Thoracic aorta (tissue), 2 donors: Measurements from ENCODE around the gene FITM1. TPM values are rescaled to one million over a fixed set of nuclear protein-coding genes. Genes with fewer than 3 reads are reported as not detected.

Source experiments
- ATAC-seq: fragments of 150-250 bp; one replicate; pipeline ENCODE4 v1.8.0; 2017; ENCODE audit warnings: low read depth; ENCODE audit not compliant: insufficient number of reproducible peaks, low FRiP score
- DNase-seq: peaks from one replicate; pipeline ENCODE4 v3.0.0-alpha.2; 2020; ENCODE audit warnings: low spot score
- H3K27ac ChIP-seq, 2 donors: fragments of 200-600 bp; sonication (generic); 1 replicate in 1 of 2; 2 replicates in 1 of 2; pipeline ENCODE4 v1.5.1; 2016; ENCODE audit warnings: mild to moderate bottlenecking in 2 of 2, moderate library complexity in 2 of 2
- H3K27me3 ChIP-seq: fragments of 200-600 bp; sonication (generic); replicated peaks from 2 replicates; pipeline ENCODE4 v1.6.0; 2016; ENCODE audit warnings: mild to moderate bottlenecking; ENCODE audit not compliant: insufficient read depth
- H3K36me3 ChIP-seq: fragments of 200-600 bp; sonication (generic); one replicate; pipeline ENCODE4 v1.5.1; 2016
- H3K4me1 ChIP-seq, 2 donors: fragments of 200-600 bp; sonication (generic); 1 replicate in 1 of 2; 2 replicates in 1 of 2; pipeline versions ENCODE4 v1.5.1 to v1.6.0; 2016; ENCODE audit warnings: low read depth in 2 of 2, mild to moderate bottlenecking in 1 of 2; ENCODE audit not compliant: control insufficient read depth in 1 of 2
- H3K4me3 ChIP-seq: fragments of 200-600 bp; sonication (generic); 2 replicates; pipeline ENCODE4 v1.5.1; 2016; ENCODE audit warnings: mild to moderate bottlenecking
- H3K9me3 ChIP-seq: fragments of 200-600 bp; sonication (generic); 2 replicates; pipeline ENCODE4 v1.5.1; 2016
- CTCF ChIP-seq: fragments of 200-600 bp; sonication (generic); IDR thresholded peaks from one replicate; pipeline ENCODE4 v1.5.1; 2019; ENCODE audit warnings: antibody characterized with exemption
- total RNA-seq, 2 donors: library from RNA; depleted of rRNA; stranded (reverse); fragments of >200 nt; gene quantifications; one replicate each; pipeline versions ENCODE4 v1.1.0 to v1.2.3, GENCODE V29; 2016

The FITM1 gene
- total RNA-seq, 2 donors from 2014 or later: 0.78 TPM; not detected in 1

GRCh38 chr14:24133735-24134134 is 3.3 kb downstream of the FITM1 start:
- H3K27ac ChIP-seq: no peak overlapping the region
- no peak for ATAC-seq
- H3K9me3 ChIP-seq: no peaks in the 10 kb centered on the region
- H3K4me3 ChIP-seq: no peak overlapping the region
- no peaks in the 10 kb centered on the region for H3K27me3 ChIP-seq
- no peak for DNase-seq
- peaks cover 7% of the 10 kb centered on the region for H3K36me3 ChIP-seq
- TF ChIP-seq CTCF: no peak
- peaks cover 8 to 19% of the 10 kb centered on the region in 2 donors for H3K4me1 ChIP-seq

DNA sequence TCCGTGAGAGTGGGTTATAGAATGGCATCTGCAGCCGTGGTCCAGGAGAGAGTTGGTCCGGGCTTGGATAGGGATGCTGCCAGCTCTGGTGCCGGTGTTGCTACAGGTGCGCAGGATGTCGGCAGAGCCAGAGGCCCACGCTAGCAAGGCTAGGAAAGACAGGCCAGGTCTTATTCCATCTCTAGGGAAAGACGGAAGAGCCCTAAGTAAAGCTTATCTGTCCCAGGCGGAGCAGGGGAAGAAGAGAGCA is 5.0 kb downstream of the FITM1 start:
- H3K27me3 ChIP-seq: no peaks in the 10 kb centered on the region
- peaks cover 12 to 30% of the 10 kb centered on the region in 2 donors for H3K4me1 ChIP-seq
- TF ChIP-seq CTCF: no peak
- DNase-seq: no peak
- peaks cover 13% of the 10 kb centered on the region for H3K36me3 ChIP-seq
- no peak for ATAC-seq
- H3K9me3 ChIP-seq: no peaks in the 10 kb centered on the region
- H3K27ac ChIP-seq: peak overlapping the region; percentile 29 to 84
- H3K4me3 ChIP-seq: peak overlapping the region; percentile 95

GRCh38 chr14:24135834-24136683 is 5.6 kb downstream of the FITM1 start, which contains the start of gene PSME1:
Gene PSME1, plus strand, starts transcription at chr14:24136194. Its CDS starts 69 bp downstream, at chr14:24136263.
- TF ChIP-seq CTCF: no peak
- peak; percentile 83 for ATAC-seq
- peak; percentile 81 for DNase-seq
- no peaks in the 10 kb centered on the region for H3K27me3 ChIP-seq
- no peaks in the 10 kb centered on the region for H3K9me3 ChIP-seq
- H3K27ac ChIP-seq: peak within 1 kb of the TSS; percentile 57 to 84
- peaks cover 12 to 30% of the 10 kb centered on the region in 2 donors for H3K4me1 ChIP-seq
- H3K36me3 ChIP-seq: peaks cover 13% of the 10 kb centered on the region
- H3K4me3 ChIP-seq: peak within 1 kb of the TSS; percentile 95

DNA sequence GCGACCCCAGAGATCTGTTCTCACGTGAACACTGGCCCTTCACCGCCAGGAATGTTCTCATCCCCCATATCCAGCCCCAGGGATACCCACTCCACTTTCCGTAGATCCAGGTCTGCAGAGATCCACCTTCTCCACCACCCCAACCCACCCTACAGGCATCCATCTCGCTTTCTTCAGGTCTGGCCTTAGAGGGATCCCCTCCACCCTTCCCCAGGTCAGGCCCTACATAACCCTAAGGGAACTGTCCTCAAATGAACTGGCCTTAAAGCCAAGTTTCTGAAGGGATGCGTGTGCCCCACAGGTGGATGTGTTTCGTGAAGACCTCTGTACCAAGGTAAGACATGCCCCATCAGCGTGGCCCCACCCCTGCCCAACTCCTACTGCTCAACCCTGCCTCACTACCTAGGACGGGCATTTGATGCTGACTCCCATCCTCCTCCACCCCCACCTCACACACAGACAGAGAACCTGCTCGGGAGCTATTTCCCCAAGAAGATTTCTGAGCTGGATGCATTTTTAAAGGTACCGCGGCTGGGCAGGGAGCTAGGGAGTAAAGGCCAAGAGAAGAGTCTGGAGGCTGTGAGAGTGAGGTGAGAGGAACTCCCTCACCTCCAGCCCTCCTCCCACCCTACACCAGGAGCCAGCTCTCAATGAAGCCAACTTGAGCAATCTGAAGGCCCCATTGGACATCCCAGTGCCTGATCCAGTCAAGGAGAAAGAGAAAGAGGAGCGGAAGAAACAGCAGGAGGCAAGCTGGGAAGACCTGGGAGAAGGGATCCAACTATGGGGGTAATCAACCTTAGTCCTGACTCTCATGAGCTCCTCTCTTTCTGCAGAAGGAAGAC is 6.4 kb downstream of the FITM1 start:
- Histone ChIP-seq H3K36me3 (peaks cover 13% of the 10 kb centered on the region), H3K4me1 (peaks cover 13 to 31% of the 10 kb centered on the region in 2 donors), H3K4me3 (peak overlapping the region; percentile 95), H3K27ac (peak overlapping the region; percentile 57 to 84), H3K27me3 (no peaks in the 10 kb centered on the region), H3K9me3 (no peaks in the 10 kb centered on the region)
- no peak for DNase-seq
- no peak for TF ChIP-seq CTCF
- ATAC-seq: no peak
